HG02852 (cell line): ENCODE results near the gene ARHGAP10.
A peak's percentile ranks its signal among the peaks of the same experiment; 100 is the strongest.

ENCODE experiments used
- ATAC-seq: cut with Tn5 transposase; IDR thresholded peaks from one replicate; pipeline ENCODE4 v1.9.1; 2021; ENCODE audit warnings: mild to moderate bottlenecking, moderate library complexity; ENCODE audit not compliant: unreplicated experiment

ARHGAP10 gene

GRCh38 chr4:147730333-147730732 is 1.6 kb upstream of the ARHGAP10 start:
- ATAC-seq = no peak

DNA sequence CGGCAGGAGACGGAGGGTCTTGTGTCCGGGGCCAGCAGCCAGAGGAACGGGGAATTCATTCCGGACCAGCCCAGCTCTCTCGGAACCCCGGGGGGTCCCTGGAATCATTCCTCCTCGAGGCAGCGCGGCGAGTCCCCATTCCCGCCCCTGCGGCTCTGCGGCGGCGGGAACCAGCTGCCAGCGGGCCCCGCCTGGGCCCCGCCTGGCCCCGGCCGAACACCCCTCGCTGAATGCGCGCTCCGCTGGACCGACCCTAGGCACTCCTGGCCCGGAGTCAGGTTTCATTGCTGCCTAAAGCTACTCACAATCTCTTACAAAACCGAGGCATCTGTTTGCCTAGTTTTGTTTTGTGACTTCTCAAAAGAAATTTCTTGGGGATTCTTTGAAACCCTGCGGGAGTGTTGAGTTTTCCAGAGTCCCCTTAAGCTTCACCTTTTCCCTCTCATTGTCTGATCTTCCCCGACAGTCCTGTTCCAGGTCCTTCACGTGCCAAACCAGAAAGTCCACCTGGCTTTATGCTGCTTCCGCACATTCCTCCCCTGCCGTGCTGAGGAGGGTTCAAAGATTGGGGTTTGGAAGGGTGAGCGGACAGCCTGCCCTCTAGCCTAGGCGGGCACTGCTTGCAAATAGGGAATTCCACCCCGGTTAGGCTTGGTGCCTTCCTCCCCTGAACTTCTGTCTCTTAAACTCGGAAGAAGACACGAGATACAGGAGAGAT is 789 bp downstream of the ARHGAP10 start:
- peak; percentile 25 for ATAC-seq

DNA sequence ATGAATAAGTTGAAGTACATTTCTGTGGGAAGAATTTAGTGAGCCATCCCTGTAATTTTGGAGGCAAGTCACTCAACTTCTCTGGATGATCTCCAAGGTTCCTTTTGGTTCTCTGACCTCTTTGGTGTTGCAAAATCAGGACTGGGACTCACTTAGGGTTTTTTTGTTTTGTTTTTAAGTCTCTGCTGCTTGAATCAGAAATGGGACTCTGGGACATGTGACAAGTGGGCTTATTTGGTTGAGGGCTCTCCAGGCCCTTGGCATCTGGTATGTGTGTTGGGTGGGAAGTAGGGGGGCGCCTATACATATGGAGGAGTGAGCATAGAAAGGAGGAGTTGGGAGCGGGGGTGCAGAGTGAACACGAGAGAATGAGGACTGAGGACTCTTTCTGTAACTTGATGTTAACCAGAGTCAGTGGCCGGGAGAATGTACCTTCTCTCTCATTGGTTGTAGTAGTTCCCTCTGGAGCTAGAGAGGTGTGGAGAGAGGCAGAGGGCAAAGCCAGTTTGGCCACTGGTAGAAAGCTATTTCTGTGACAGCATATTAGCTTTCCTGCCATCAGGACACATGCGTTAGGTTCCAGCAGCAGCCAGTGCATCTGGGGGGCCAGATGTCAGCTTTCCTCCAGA is 1.9 kb downstream of the ARHGAP10 start:
- ATAC-seq = no peak

GRCh38 chr4:147734496-147734895 is 2.6 kb downstream of the ARHGAP10 start:
- no peak for ATAC-seq

DNA sequence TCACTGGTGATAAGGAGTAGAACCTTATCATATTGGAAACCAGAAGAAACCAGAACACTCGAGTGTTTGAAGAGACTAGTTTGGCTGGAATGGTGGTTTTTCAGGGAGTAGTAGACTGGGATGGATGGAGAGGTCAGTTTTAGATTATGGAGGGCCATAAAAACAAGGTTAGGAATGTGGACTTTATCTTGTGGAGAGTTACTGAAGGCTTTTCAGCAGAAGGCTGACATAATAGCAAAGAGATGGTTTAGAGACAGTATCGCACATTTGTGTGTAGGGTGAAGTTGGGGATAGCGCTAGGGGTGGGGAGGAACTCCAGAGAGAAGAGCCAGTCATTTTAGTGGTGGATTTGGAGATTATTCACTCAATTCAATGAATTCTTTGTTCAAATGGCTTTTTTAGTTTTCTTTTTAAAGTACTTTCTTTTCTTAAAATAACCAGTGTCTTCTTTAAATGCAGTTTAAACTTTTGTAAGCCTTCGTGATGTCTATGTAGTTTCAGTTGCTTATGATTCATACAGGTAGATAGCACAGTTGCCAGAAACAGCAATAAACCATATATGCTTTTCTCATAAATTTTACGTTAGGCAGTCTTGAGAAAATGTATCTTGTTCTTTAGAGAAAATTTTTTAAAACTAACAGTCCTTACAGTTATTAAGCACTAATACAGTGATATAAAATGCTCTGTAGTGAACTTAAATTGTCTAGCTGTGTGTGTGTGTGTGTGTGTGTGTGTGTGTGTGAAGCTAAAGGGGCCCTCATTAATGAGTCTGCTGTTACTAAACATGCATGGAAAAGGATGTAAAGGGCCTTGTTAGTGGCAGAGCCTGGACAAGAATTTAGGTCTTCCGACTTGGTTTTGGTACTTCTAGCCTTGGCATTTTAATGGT is 3.8 kb downstream of the ARHGAP10 start:
- no peak for ATAC-seq

DNA sequence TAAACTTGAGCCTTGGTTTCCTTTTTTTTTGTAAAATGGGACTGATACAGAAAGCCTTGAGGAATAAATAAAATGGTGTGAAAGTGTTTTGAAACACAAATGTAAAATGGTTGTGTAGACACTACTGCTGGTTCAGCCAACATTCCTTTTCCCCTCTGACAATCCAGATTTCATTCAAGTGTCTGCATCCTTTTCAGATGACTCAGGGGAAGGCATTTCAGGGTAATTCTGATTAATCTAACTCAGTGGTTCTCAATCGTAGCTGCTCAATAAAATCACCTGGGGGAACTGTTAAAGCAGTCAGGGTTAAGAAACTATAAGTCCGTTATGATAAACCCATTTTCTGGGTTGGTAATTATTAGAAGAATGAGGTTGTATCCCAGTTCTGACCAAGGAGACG is 4.6 kb downstream of the ARHGAP10 start:
- no peak for ATAC-seq

- ATAC-seq = no peak
These were observed 5.7 kb downstream of the ARHGAP10 start for GRCh38 chr4:147737623-147738022.

DNA sequence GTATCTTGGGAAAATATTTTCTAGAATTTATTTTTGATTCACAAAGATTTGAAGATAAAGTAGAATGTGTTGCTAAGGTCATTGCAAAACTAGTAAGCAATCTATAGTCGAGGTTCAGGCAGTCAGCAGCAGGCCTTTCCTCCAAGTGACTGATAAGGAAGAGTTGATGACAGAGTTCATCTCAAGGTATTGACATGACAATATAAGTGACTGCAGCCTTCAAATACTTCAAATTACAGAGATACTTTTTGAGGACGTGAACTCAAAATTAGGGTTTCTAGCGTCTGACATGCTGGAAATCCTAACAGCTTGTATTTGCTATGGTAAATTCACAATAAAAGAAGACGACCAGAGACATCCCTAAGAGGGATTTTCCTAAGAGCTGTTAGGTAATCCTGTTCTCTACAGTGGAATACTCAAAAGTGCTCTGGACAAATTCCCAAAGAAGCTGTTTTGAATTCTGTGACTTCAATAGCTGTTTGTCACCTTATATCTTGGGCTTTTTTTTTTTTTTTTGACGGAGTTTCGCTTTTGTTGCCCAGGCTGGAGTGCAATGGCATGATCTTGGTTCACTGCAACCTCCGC is 7.4 kb downstream of the ARHGAP10 start:
- no peak for ATAC-seq

GRCh38 chr4:147740176-147740575 is 8.3 kb downstream of the ARHGAP10 start:
- no peak for ATAC-seq

DNA sequence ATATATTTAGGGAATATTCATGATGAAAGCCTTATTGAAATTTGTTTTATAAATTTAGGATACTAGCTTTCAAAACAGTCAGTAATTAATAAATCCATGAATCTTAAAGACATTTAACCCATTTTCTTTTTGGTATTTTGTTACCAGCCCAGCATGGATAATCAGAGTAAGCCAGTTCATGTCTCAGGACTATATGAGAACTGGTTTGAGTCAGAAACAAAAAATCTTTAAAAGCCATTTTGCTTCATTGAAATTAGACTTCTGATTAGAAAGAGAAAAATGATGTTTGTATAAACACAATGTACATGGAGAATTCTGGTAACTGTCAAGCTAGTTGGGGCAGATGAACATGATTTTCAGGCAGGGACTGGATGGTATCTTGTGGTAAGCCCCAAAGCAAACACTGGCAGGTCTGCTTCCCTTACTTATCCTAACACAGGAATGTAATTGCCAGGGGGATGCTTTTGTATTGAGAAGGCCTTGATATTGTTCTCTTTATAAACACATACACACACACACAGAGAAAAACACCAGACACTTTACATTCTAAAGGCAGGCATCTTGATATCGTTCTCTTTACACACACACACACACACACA is 9.4 kb downstream of the ARHGAP10 start:
- no peak for ATAC-seq

DNA sequence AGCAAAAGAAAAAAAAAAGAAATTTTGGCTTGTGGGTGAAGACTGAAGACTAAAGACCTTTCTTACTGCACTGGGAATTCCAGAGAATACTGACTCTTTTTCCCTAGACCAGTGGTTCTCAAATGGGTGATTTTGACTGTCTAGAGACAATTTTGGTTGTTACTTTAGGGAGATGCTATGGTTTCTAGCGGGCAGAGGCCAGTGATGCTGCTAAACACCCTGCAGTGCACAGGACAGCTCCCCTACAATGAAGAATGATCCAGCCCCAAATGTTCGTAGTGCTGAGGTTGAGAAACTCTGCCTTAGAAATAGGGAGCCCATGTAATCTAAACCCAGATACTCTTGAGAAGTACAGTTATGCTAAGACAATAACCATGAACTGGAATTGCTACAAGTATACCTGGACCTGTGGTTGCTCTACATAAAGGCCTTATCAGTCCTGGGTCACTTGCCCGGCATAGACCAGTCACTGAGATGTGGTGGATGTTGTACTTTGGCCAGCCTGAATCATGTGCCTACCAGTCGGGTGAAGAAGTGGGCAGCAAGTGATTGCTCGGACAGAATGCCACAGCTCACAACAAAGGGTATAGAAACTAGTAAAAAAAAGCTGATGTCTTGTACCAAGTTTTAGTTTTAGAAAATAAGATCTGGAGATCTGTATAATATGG is 16.0 kb downstream of the ARHGAP10 start:
- ATAC-seq = no peak

DNA sequence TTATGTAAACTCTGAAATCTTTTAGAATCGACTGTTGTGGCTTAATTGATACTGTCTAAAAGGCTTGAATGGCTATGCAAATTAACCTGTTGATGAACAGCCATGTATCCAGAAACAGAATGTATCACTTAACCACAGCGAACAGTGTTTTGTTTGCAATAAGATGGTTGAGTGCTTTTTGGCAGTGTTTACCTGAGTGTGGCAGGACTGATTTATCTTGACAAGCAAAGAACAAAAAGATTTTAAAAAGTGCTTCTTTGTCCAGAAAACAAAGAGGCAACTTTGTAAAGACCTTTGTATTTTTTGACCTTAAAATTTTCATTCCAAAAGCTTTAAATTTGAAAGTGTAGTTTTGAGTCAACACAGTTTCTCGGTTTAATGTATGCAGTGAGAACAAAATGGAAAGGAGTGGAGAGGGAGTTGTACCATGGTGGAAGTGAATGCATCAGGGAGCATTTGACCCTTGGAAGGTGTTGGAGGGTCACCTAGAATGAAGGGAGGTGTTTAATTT is 18.0 kb downstream of the ARHGAP10 start:
- peak; percentile 89 for ATAC-seq

GRCh38 chr4:147753047-147753446 is 21.2 kb downstream of the ARHGAP10 start:
- no peak for ATAC-seq

- no peak for ATAC-seq
These were observed 22.2 kb downstream of the ARHGAP10 start for GRCh38 chr4:147754037-147754445.

- no peak for ATAC-seq
These were observed 23.8 kb downstream of the ARHGAP10 start for GRCh38 chr4:147755561-147756295.

GRCh38 chr4:147756417-147756816 is 24.5 kb downstream of the ARHGAP10 start:
- ATAC-seq = no peak

- no peak for ATAC-seq
These were observed 28.3 kb downstream of the ARHGAP10 start for GRCh38 chr4:147760176-147760575.

DNA sequence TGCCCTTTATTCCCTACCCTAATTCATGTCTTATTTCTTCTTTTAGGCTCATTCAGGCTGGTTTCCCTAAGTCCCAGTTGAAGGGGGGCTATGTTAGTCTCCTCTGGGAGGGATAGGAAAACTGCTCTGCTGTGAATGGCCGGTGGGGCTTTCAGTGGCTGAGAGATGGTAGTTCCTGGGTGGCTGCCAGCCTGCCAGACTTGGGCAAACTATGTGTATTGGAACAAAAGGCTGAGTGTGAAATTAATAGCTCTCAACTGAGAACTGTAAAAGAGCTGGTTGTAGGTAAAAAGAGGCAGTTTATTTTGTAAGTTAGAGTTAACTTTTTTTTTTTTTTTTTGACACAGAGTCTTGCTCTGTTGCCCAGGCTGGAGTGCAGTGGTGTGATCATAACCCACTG is 28.8 kb downstream of the ARHGAP10 start:
- peak; percentile 16 for ATAC-seq

GRCh38 chr4:147761218-147761883 is 29.5 kb downstream of the ARHGAP10 start:
- peak; percentile 63 for ATAC-seq
